ENCODE results near the gene SOS1. TPM values are rescaled to one million over a fixed set of nuclear protein-coding genes. Genes with fewer than 3 reads are reported as not detected.

Gene SOS1
- total RNA-seq: 47.6 to 54.5 TPM (median 53.0 TPM) in 3 replicates

GRCh38 chr2:39120771-39121522 lies at the start of gene SOS1:
Gene SOS1, minus strand, starts transcription at chr2:39121051. Its CDS starts 629 bp downstream, at chr2:39120422.
- Mint-ChIP-seq H3K27me3 (ENCODE audit: low read depth) (no peaks in the 10 kb centered on the region), H3K4me1 (peaks cover 57% of the 10 kb centered on the region), H3K27ac (peak within 1 kb of the TSS; percentile 100), H3K9me3 (no peaks in the 10 kb centered on the region), H3K4me3 (peak within 1 kb of the TSS; percentile 82), H3K36me3 (peaks cover 10% of the 10 kb centered on the region)
- DNase-seq (ENCODE audit: low spot score in 2 of 2, unreplicated experiment in 2 of 2): peak; percentile 94 to 98
- TF ChIP-seq, protein P1, sequence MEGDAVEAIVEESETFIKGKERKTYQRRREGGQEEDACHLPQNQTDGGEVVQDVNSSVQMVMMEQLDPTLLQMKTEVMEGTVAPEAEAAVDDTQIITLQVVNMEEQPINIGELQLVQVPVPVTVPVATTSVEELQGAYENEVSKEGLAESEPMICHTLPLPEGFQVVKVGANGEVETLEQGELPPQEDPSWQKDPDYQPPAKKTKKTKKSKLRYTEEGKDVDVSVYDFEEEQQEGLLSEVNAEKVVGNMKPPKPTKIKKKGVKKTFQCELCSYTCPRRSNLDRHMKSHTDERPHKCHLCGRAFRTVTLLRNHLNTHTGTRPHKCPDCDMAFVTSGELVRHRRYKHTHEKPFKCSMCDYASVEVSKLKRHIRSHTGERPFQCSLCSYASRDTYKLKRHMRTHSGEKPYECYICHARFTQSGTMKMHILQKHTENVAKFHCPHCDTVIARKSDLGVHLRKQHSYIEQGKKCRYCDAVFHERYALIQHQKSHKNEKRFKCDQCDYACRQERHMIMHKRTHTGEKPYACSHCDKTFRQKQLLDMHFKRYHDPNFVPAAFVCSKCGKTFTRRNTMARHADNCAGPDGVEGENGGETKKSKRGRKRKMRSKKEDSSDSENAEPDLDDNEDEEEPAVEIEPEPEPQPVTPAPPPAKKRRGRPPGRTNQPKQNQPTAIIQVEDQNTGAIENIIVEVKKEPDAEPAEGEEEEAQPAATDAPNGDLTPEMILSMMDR (IDR thresholded peaks at IDR 0.05; ENCODE audit: unreplicated experiment): no peak

DNA sequence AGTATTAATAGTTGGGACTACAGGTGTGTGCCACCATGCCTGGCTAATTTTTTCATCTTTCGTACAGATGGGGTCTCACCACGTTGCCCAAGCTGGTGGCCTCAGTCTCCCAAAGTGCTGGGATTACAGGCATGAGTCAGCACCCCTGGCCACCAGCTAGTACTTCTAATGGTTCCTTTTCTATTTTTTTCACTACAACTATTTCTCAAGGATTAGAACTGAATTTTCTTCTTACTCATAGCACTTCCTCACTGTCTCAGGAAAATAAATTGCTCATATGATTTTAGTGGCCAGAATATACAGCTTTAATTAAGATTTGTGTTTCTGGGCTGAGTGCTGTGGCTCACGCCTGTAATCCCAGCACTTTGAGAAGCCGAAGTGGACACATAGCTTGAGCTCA lies 43.2 kb upstream of the SOS1 start:
- TF ChIP-seq, protein P1 (IDR thresholded peaks at IDR 0.05; ENCODE audit: unreplicated experiment): no peak
- Mint-ChIP-seq H3K36me3 (no peaks in the 10 kb centered on the region), H3K9me3 (no peaks in the 10 kb centered on the region), H3K27me3 (ENCODE audit: low read depth) (no peaks in the 10 kb centered on the region), H3K4me3 (no peak overlapping the region), H3K4me1 (peaks cover 11% of the 10 kb centered on the region), H3K27ac (no peak overlapping the region)
- no peak for DNase-seq (ENCODE audit: low spot score in 2 of 2, unreplicated experiment in 2 of 2)

GRCh38 chr2:39160982-39161381 lies 40.1 kb upstream of the SOS1 start:
- no peaks in the 10 kb centered on the region for H3K27me3 Mint-ChIP-seq (ENCODE audit: low read depth)
- peak overlapping the region; percentile 51 for H3K27ac Mint-ChIP-seq
- no peaks in the 10 kb centered on the region for H3K36me3 Mint-ChIP-seq
- TF ChIP-seq, protein P1 (IDR thresholded peaks at IDR 0.05; ENCODE audit: unreplicated experiment): no peak
- peaks cover 11% of the 10 kb centered on the region for H3K4me1 Mint-ChIP-seq
- no peak for DNase-seq (ENCODE audit: low spot score in 2 of 2, unreplicated experiment in 2 of 2)
- H3K4me3 Mint-ChIP-seq: no peak overlapping the region
- no peaks in the 10 kb centered on the region for H3K9me3 Mint-ChIP-seq

DNA sequence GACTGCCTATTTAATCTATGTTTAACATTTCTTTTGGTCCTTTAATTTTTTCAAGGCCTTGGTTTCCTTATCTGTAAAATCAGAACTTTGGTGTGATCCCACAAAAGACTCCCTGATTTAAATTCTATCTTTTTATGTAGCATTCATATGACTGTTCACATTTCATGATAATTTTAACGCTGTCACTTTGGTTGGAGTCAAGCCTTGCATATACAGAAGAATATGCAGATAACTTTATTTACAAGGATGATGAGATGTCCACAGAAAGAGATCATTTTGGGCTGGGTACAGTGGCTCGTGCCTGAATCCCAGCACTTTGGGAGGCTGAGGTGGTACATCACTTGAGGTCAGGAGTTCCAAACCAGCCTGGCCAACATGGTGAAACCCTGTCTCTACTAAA lies 38.4 kb upstream of the SOS1 start:
- Mint-ChIP-seq H3K4me3 (no peak overlapping the region), H3K36me3 (no peaks in the 10 kb centered on the region), H3K27me3 (ENCODE audit: low read depth) (no peaks in the 10 kb centered on the region), H3K27ac (no peak overlapping the region), H3K9me3 (no peaks in the 10 kb centered on the region), H3K4me1 (peaks cover 11% of the 10 kb centered on the region)
- TF ChIP-seq, protein P1 (IDR thresholded peaks at IDR 0.05; ENCODE audit: unreplicated experiment): no peak
- DNase-seq (ENCODE audit: low spot score in 2 of 2, unreplicated experiment in 2 of 2): no peak

GRCh38 chr2:39158351-39158750 lies 37.5 kb upstream of the SOS1 start:
- Mint-ChIP-seq H3K4me1 (peaks cover 11% of the 10 kb centered on the region), H3K36me3 (no peaks in the 10 kb centered on the region), H3K27ac (no peak overlapping the region), H3K4me3 (no peak overlapping the region), H3K9me3 (no peaks in the 10 kb centered on the region), H3K27me3 (ENCODE audit: low read depth) (no peaks in the 10 kb centered on the region)
- TF ChIP-seq, protein P1 (IDR thresholded peaks at IDR 0.05; ENCODE audit: unreplicated experiment): no peak
- no peak for DNase-seq (ENCODE audit: low spot score in 2 of 2, unreplicated experiment in 2 of 2)

Data from mesothelial cell of epicardium (in vitro differentiated cells).